ENCODE measurements around the gene STAT2.
"Not testable (repeated sequence)": the region's sequence is repeated elsewhere in the genome, so short reads cannot be mapped to it uniquely, and the experiment has no call there.

The STAT2 gene

DNA sequence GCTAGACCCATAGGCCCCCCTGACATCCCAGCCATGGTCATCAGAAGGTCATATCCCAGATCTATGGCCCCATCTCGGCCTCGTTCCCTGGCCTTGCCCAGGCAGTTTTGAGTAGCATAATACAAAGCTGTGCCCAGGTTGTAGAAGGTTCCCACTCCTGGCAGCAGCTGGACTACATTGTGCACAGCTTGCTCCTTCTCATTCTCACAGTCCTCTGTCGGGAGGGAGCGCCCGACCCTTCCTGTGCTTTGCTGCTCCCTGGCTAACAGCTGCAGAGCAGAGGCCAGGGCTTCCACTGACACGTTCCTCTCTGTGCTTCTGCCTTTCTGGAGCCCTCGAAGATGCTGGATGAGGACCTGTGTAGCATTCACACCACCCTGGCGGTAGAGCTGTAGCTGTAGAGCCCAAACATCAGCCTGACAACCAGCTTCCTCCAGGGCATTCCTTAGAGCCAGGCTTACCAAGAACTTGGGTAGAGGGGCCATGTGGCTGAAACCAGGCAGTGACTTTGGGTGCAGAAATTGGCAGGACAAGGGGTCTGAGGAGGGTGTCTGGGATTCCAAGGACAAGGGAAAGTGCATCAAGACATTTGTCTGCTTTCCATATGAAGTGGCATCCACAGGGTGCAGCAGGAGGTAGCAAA, 1.7 kb upstream of the STAT2 start:
- DNase-seq, result no peak

DNA sequence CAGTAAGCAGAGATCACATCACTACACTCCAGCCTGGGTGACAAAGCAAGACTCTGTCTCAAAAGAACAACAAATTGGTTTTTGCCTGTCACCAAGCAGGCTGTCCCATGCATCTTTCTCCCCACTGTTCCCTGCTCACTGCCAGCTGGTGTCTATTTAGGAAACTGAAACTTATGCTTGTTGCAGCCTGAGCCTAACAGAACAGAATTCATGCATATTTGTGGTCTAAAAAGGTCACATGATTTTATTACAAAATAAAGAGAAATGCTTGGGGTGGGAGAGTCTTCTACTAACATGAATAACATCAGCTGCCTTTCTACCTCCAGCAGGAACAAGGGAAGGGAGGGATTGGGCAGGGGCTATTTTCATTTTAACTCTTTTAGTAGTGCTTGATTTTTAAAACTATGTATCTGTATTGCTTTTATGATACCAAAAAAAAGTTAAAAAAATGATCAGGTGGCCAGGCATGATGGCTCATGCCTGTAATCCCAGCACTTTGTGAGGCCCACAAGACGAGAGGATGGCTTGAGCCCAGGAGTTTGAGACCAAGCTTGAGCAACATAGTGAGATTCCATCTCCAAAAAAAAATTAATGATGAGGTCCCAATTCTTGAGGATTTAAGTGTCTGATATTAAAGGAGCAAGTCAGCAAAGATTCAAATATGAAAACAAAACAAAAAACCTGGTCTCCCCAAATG, 923 bp downstream of the STAT2 start:
- no peak for DNase-seq

DNA sequence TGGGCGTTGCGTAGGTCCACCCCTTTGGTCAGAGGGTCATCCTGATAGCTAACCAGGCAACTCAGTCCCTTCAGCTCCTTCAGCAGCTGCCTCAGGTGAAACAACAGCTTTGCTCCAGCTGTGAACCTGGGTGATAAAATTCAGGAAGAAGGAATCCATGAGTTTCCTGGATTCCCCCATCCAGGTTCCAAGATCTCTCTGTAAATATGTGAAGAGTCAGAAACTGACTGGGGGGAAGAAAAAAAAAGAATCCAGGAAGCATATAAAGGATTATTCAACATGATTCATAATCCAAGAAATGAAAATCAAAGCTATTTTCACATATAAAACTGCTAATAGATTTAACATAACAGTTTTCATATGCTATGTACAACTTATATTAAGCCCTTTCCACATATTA, 8.6 kb downstream of the STAT2 start:
- no peak for DNase-seq

DNA sequence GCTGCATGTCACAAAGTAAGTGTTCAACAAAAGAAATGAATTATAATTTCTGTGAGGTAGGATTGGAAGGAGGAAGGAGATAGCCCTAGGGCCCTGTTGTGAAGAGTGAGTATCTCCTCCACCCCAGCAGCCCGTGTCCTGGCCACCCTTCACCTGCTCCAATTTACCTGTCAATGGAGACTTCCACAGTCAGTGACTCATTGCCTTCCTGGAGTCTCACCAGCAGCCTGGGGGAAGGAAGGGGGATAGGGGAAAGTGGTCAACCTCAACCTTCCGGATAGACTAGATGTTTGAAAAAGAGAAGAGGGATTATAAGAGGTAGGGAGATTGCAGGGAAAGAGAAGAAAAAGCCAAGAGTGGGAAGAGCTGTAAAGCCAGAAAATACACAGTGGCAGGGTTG, 9.2 kb downstream of the STAT2 start:
- DNase-seq, result no peak

DNA sequence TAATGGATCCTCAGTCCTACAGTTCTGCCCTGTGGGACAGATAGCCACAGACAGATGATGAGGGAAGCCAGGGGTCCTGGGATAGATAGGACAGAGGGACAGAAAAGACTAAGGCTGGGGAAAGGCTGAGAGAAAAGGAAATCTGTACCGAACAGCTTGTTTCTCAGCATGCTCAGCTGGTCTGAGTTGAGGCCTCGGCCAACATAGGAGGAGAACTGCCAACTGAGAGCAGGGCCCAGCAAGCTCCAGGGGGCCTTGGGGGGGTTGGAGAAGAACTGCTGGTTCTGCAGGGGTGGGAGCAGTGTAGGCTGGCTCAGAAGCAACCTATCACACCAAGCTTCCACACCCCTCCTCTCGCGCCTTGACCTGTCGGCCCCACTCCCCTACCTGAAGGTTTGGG, 11.1 kb downstream of the STAT2 start:
- DNase-seq, result no peak

DNA sequence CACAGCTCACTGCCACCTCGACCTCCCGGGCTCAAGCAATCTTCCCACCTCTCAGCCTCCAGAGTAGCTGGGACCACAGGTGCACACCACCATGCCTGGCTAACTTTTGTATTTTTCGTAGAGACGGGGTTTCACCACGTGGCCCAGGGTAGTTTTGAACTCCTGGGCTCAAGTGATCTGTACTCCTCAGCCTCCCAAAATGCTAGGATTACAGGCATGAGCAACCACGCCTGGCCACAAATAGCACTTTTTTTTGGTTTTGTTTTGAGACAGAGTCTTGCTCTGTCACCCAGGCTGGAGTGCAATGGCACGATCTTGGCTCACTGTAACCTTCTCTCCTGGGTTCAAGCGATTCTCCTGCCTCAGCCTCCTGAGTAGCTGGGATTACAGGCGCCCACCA, 12.7 kb downstream of the STAT2 start:
- not testable (repeated sequence) for DNase-seq

DNA sequence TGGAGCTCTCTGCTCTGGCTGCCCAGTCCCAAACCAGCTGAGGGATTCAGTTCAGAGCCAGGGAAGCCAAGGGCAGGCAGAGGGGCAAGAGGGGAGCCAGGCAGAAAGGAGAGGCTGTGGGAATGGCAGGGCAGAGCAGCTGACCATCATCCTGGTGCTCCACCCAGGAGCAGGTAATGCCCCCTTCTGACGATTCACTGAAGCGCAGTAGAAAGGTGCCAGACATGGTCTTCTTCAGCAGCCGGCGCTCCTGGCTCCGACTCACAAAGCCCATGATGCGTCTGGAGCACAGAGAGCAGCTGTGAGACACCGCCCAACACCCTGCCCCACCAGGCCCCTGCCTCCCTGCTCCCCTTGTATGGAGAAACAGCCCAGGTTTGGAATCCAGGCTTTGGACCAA, 13.2 kb downstream of the STAT2 start:
- DNase-seq, result no peak

DNA sequence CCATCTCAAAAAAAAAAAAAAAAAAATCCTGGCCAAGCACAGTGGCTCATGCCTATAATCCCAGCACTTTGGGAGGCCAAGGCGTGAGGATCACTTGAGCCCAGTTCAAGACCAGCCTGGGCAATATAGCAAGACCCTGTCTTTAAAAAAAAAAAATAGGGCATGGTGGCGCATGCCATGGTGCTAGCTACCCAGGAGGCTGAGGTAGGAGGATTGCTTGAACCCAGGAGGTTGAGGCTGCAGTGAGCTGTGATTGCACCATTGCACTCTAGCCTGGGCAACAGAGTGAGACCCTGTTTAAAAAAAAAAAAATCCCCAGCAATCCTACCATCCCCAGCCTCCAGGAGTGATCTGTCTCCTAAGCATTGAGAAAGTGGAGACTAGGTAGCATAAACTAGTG, 17.6 kb downstream of the STAT2 start:
- DNase-seq, result not testable (repeated sequence)

DNA sequence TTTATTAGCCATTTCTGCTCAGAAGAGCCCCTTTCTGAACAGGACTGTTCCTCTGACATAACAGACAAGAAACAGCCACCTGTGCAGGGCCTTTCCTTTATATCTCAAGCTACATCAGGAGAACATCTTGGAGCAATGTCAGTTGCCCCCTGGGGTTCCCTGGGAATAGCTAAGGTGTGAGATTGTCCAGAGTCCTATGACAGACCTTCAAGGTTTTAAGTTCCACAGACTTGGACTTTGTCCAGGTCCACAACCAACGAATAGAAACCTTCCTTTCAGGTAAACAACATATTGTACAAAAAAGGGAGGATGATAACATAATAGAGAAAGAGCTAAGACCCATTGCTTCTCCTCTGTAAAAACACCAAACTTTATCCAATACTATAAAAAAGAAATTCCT, 18.3 kb downstream of the STAT2 start:
- no peak for DNase-seq

DNA sequence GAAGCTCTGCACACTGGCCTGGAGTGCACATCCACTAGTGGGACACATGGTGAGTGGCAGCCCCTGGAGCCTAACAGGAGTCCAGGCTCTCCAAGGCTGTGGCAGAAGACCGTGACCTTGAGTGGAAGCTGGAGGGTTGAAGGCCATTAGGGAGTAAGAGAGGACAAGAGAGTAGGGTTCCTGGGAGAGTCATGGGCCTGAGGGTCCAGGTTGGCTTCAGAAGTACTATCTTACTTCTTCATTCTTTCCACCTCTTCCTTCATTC, 20.8 kb downstream of the STAT2 start:
- no peak for DNase-seq

DNA sequence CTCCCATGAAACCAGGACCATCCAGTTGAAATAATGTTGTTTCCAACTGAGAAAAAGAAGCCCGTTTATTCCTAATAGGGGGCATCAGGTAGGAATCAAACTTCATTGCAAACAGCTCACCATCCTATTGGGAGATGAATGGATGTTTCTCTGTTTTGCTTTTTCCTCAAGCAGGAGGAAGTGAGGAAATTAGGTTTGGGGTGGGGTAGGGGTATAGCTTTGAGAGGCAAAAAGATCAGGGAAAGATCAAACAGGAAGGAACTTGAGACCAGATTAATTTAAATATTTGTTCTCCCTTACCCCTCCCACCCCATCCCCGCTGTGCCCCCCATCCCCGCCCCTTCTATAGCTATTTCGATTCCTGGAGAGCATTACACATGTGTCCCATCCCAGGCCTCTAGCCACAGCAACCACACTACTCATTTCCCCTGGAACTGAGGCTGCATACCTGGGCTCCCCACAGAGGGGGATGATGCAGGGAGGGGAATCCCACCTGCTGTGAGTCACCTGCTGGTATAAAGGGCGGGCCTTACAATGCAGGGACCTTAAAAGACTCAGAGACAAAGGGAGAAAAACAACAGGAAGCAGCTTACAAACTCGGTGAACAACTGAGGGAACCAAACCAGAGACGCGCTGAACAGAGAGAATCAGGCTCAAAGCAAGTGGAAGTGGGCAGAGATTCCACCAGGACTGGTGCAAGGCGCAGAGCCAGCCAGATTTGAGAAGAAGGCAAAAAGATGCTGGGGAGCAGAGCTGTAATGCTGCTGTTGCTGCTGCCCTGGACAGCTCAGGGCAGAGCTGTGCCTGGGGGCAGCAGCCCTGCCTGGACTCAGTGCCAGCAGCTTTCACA, 21.4 kb downstream of the STAT2 start, which contains the start of gene IL23A:
IL23A (plus strand) TSS at position 577 of the 850 bp plus-strand sequence; CDS start at position 738, 161 bp downstream.
- no peak for DNase-seq

DNA sequence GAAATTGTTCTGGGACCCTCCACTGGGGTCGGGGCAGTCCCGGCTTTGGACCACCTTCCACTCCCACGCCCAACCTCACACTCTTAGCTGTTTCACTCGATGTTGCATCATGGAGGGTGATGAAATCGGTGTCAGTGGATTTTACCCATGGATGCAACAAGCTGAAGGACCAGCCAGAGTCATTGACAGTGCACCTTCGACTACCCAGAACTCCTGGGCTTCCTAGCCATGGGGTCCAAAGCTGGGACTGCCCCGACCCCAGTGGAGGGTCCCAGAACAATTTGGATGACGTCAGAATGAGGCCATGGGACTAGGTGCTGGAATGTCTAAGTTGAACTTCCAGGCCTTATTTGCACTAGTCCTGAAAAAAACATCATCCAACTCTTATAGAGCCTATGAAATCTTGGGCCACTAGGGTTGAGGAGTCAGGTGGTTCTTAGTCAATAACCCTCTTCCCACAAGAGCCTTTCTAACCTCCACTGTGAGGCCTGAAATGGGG, 22.1 kb downstream of the STAT2 start:
- DNase-seq, result no peak

DNA sequence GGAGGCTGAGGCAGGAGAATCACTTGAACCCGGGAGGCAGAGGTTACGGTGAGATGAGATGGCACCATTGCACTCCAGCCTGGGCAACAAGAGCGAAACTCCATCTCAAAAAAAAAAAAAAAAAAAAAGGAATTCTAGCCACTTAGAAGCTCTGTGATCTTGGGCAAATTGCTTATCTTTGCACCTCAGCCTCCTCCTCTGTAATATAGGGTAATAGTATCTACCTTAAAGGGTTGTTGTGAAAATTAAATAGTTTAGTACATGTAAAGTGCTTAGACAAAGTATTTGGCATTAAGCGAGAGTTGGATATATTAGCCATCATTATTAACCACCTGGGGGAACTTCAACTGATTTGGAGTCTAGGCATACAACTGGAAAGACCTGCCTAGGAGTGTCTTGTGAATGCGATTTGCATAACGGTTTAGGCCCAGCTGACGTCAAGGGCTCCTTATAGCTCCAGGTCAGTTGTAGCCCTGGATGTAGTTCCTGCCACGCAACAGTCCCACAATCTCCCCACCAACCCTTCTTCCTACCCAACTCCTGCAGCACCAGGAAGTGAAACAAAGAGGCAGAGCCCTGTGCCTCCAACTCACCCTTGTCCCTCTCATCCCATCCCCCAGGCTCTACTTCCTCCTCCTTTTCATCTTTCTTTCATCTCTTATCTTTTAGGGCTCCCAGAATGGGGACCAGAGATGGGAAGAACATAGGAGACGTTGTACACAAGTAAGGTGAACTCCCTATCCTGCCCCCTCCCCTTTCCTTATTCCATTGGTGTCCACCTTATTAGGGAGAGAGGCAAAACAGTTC, 23.3 kb downstream of the STAT2 start:
- DNase-seq, result no peak

DNA sequence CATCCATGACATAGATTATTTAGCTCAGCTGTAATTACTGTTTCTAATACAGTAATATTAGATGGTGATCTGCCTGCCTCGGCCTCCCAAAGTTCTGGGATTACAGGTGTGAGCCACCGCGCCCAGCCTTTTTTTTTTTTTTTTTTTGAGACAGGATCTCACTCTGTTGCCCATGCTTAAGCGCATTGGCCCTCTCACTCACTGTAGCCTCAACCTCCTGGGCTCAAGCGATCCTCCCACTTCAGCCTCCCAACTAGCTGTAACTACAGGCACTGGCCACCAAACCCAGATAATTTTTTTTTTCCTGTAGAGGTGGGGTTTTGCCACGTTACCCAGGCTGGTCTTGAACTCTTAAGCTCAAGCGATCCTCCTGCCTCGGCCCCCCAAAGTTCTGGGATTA, 24.4 kb downstream of the STAT2 start:
- DNase-seq, result not testable (repeated sequence)

DNA sequence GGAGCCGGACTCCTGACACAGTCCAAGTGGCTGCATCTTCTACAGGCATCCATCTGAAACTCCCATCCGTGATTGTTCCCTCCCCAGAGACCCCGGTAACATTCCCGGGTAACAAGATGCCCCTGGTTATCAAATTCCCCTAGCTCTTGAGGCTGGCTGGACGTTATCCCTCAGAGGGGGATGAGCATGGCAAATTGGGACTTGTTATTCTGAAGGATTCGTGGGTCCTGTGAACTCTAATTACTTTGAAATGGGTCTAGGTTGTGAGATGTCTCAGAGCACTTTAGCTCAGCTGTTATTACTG, 25.5 kb downstream of the STAT2 start:
- DNase-seq, result no peak

DNA sequence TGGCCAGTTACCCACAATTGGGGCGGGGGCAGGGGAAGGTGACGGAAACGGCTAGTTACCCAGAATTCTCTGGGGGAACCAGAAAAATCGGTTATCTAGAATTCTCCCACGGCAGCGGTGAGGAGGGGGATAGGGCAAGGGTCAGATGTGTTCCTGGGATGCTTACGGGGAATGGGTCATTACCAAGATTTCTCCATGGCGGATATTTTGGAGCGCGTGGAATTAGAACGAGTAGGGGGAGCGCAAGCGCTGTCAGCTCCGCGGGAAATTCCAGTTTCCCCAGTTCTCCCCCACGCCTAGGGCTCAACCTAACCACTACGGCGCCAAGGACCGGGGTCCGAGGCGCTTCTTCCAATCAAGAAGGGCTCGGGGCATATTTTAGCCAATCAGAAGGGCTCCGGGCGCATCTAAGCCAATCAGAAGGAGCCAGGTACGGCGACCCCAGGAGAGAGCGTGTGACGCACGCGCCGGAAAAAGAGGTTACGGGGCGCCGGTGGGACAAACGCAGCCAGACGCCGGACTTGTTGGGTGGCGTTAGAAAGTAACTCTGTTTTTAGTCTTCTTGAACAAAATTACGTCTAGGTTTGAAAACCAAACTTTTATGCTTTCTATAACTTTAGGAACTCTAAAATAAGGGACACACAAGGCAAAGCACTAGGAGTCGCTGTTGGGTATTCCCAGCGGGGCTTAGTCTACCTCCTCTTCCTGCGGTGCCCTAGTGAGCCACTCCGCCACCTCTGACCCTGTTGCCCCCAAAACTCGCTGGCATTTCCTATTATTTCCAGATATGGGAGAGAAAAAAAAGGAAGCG, 26.0 kb downstream of the STAT2 start, which contains the start of gene PAN2:
PAN2 (minus strand) TSS at position 322 of the 811 bp plus-strand sequence. CDS start 906 bp downstream, outside the sequence.
- DNase-seq, result peak; percentile 80

DNA sequence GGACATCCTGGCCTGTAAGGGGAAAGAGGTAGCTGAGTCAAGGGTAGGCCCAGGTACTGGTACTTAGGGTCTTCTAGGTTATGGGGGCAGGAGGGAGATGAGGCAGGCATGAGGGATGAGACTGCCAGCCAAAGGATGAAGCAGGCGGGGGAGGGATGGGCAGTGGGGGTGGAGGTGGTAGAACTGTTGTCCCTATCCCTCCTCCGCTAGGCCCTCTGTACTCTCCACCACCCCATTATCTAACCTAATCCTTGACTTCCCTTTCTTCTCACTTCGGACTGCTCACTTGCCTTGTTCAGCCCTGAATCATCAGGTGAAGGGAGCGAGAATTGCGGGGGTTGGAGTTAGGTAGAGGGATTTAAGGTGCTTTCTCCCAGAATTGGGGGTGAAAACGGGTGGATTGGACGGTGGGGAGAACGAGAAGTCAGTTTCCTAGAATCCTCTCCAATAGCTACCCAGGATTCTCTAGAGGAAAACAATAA, 26.7 kb downstream of the STAT2 start:
- DNase-seq, result no peak

DNA sequence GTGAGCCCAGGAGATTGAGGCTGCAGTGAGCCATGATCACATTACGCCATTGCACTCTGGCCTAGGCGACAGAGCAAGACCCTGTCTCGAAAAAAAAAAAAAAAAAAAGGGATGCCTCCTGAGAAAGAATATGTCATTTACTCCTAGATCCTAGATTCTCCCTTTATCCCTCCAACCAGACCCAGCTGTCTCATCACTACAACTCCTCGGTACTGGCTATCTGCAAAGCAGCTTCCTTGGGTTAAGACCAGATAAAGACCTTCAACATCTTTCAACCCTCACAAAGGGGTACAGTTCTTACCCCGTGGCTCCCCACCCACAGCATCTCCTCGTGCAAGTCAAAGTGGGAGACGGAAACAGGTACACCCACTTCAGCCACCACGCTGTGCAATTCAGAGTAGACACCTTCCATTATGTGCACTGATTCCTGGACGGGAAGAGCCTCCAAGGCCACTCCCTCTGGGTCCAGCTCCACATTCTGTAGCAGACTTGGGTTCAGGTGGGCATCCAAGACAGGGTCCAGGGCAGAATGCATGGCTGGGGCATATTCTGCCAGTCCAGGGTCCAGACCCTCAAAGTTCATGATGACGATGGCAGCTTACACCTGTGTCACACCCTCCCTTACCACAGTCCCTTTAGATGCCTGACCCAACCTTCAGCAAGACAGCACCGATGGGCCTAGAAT, 27.3 kb downstream of the STAT2 start:
- DNase-seq, result no peak

DNA sequence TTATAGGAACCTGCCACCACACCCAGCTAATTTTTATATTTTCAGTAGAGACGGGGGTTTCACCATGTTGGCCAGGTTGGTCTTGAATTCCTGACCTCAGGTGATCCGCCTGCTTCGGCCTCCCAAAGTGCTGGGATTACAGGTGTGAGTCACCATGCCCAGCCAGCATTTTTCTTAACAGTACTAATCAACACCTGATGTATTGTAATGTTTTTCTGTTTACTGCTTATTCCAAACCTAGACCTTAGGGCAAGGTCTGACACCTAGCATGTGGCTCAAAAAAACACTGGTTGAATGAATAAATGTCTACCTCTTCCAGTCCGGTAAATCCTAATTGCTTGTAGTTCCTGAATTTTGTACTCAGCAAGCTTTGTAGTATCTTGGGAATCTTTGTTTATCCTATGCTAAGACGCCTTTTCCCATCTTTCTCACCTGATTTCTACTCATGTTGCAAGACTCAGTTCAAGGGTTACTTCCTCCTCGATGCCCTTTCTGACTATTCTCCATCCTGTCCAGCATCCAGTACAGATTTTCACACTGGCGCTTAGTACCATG, 28.9 kb downstream of the STAT2 start:
- no peak for DNase-seq

DNA sequence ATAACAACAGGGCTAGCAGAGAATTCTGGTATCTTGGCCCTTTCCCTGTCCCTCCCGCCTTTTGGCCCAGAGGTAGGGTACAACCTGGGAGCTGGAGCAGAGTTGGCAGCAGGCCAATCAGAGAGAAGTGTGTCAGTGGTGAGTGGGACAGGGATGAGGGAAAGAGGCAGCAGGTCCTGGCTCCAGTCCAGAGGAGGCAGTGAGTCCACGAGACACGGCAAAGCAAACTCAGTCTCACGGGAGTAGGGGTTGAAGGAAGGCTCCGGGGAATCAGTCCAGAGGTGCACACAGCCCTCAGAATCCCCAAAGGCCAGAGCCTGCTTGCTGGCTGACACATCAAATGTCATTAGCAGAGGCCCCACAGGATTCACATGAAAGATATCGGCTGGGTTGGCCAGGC, 33.4 kb downstream of the STAT2 start:
- DNase-seq, result no peak

DNA sequence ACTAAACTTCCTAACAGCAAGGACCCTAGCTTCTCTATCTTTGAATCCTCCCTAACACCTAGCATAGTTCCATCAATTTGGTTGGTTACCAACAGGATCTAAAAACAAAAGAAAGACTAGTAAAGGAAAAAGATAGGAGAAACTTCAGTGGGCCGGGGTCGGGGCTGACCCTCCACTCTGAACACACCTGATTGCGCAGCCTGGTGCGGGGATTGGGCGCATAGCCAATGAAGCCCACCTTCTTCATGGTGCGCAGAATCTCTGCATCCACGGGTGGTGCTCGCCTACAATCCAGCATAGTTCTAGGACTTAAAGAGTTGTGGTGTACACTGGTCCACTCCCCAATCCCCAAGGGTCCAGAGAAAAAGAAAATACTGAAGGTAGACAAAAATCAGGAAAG, 33.8 kb downstream of the STAT2 start:
- no peak for DNase-seq
